IMR-90 (cell line): ENCODE results near the gene MXRA5. TPM values are rescaled to one million over a fixed set of nuclear protein-coding genes. Genes with fewer than 3 reads are reported as not detected.
A peak's percentile ranks its signal among the peaks of the same experiment; 100 is the strongest.

Experiments used
- ATAC-seq: fragments of 200-7000 bp; cut with Tn5 transposase; 2 replicates; pipeline ENCODE4 v1.9.1; 2020; ENCODE audit warnings: low read depth, mild to moderate bottlenecking, moderate library complexity
- BruUV-seq: library from RNA; stranded (reverse); fragments of 400-500 nt; replicated peaks from 2 replicates; lab custom pipeline; 2021; lab: Mats Ljungman, UMichigan
- CTCF ChIA-PET: fragments of 300-600 bp; formaldehyde crosslinking; extraction: SDS; loops from one replicate; lab custom pipeline; 2021; ENCODE audit warnings: antibody characterized with exemption; lab: Yijun Ruan, JAX
- POLR2A ChIA-PET: fragments of 300-600 bp; sonication (Branson Sonifier 250); formaldehyde crosslinking; loops from one replicate; lab custom pipeline; 2022; ENCODE audit warnings: antibody characterized with exemption; ENCODE audit not compliant: unreplicated experiment; lab: Charles Lee
- DNase-seq: peaks from one replicate; pipeline ENCODE4 v3.0.0; 2013
- H2AFZ ChIP-seq: replicated peaks from 2 replicates; pipeline ENCODE3; 2013; ENCODE audit warnings: low read length, mild to moderate bottlenecking; ENCODE audit not compliant: poor library complexity
- H2AK5ac ChIP-seq: 2 replicates; pipeline ENCODE4 v1.6.1; 2013; ENCODE audit warnings: low read depth, low read length, inconsistent platforms
- H2AK9ac ChIP-seq: replicated peaks from 2 replicates; pipeline ENCODE3; 2013; ENCODE audit warnings: mild to moderate bottlenecking, low read depth, low read length, moderate library complexity; ENCODE audit not compliant: poor library complexity
- H2BK120ac ChIP-seq: 2 replicates; pipeline ENCODE4 v1.6.1; 2013; ENCODE audit warnings: low read depth, low read length, inconsistent platforms
- H2BK15ac ChIP-seq: 3 replicates; pipeline ENCODE4 v1.6.1; 2013; ENCODE audit warnings: low read depth, low read length, inconsistent platforms
- H2BK20ac ChIP-seq: 2 replicates; pipeline ENCODE4 v1.6.1; 2013; ENCODE audit warnings: low read depth, mild to moderate bottlenecking, inconsistent platforms, low read length, moderate library complexity
- H2BK5ac ChIP-seq: 2 replicates; pipeline ENCODE4 v1.6.1; 2013; ENCODE audit warnings: mild to moderate bottlenecking, low read depth, low read length, inconsistent platforms; ENCODE audit not compliant: poor library complexity, severe bottlenecking
- H3K14ac ChIP-seq: replicated peaks from 2 replicates; pipeline ENCODE4 v1.6.1; 2013; ENCODE audit warnings: low read depth, low read length, inconsistent platforms
- H3K18ac ChIP-seq: 2 replicates; pipeline ENCODE4 v1.6.1; 2013; ENCODE audit warnings: low read depth, low read length, control low read depth
- H3K23ac ChIP-seq: 2 replicates; pipeline ENCODE4 v1.6.1; 2013; ENCODE audit warnings: low read depth, low read length, inconsistent platforms
- H3K27ac ChIP-seq: 2 replicates; pipeline ENCODE4 v1.5.1; 2013; ENCODE audit warnings: mild to moderate bottlenecking, control low read depth, low read length; ENCODE audit not compliant: insufficient read depth
- H3K27me3 ChIP-seq: 2 replicates; pipeline ENCODE4 v1.6.1; 2013; ENCODE audit warnings: low read length; ENCODE audit not compliant: control insufficient read depth, insufficient read depth
- H3K36me3 ChIP-seq: 2 replicates; pipeline ENCODE4 v1.6.1; 2013; ENCODE audit warnings: low read length, mixed read lengths; ENCODE audit not compliant: control insufficient read depth, insufficient read depth
- H3K4ac ChIP-seq: 2 replicates; pipeline ENCODE4 v1.6.1; 2013; ENCODE audit warnings: low read depth, low read length, inconsistent platforms
- H3K4me1 ChIP-seq: 2 replicates; pipeline ENCODE4 v1.6.1; 2013; ENCODE audit warnings: low read length, mixed read lengths; ENCODE audit not compliant: control insufficient read depth, insufficient read depth
- H3K4me2 ChIP-seq: 2 replicates; pipeline ENCODE4 v1.6.1; 2013; ENCODE audit warnings: low read depth, mild to moderate bottlenecking, control low read depth, low read length, moderate library complexity
- H3K4me3 ChIP-seq: 2 replicates; pipeline ENCODE4 v1.5.1; 2013; ENCODE audit warnings: low read depth, mild to moderate bottlenecking, control low read depth, low read length, moderate library complexity; ENCODE audit not compliant: insufficient read depth
- H3K56ac ChIP-seq: 2 replicates; pipeline ENCODE4 v1.6.1; 2013; ENCODE audit warnings: low read length, inconsistent platforms; ENCODE audit not compliant: insufficient read depth; ENCODE audit errors: extremely low read depth
- H3K79me1 ChIP-seq, 2 experiments: 2 replicates each; pipeline ENCODE4 v1.6.1; 2013; ENCODE audit warnings: low read length in 2 of 2, inconsistent platforms in 1 of 2, low read depth in 1 of 2
- H3K9ac ChIP-seq: 2 replicates; pipeline ENCODE4 v1.6.1; 2013; ENCODE audit warnings: low read depth, low read length, control low read depth
- H3K9me1 ChIP-seq: 2 replicates; pipeline ENCODE4 v1.6.1; 2013; ENCODE audit warnings: low read length, inconsistent platforms; ENCODE audit not compliant: insufficient read depth
- H3K9me3 ChIP-seq: 2 replicates; pipeline ENCODE4 v1.6.1; 2013; ENCODE audit warnings: low read length; ENCODE audit not compliant: control insufficient read depth, insufficient read depth
- H4K20me1 ChIP-seq: 2 replicates; pipeline ENCODE4 v1.6.1; 2013; ENCODE audit warnings: low read length, inconsistent platforms; ENCODE audit not compliant: insufficient read depth
- H4K5ac ChIP-seq: 2 replicates; pipeline ENCODE4 v1.6.1; 2013; ENCODE audit warnings: mild to moderate bottlenecking, low read depth, low read length, control low read depth
- H4K8ac ChIP-seq, 2 experiments: 2 replicates each; pipeline ENCODE4 v1.6.1; 2013; ENCODE audit warnings: low read depth in 2 of 2, low read length in 2 of 2, control low read depth in 1 of 2, inconsistent platforms in 1 of 2
- H4K91ac ChIP-seq: 2 replicates; pipeline ENCODE4 v1.6.1; 2013; ENCODE audit warnings: low read depth, low read length, inconsistent platforms; ENCODE audit not compliant: insufficient read depth
- CHD1 ChIP-seq: IDR thresholded peaks from 2 replicates; pipeline ENCODE4 v1.6.1; 2012; ENCODE audit warnings: low read depth, low read length, improper control_type of control experiment
- FOS ChIP-seq: fragments of 150-350 bp; IDR thresholded peaks from 2 replicates; pipeline ENCODE4 v1.6.1; 2016; ENCODE audit warnings: low read depth, low read length
- WGBS, 2 experiments: methylation state at CpG; one replicate each; pipeline versions ENCODE4 v1.1.5 to v1.1.7; 2013; ENCODE audit warnings: missing lambda C conversion rate in 2 of 2; ENCODE audit not compliant: insufficient read length in 1 of 2; ENCODE audit errors: extremely low coverage in 2 of 2; 5-methylcytosine and 5-hydroxymethylcytosine counted together
- dilution Hi-C: fragments of 300-500 bp; cut with HindIII; formaldehyde crosslinking; loops from one replicate; pipeline ENCODE4 v1.14.3; 2018; ENCODE audit warnings: low sequenced_read_pairs; ENCODE audit not compliant: unreplicated experiment
- in situ Hi-C: fragments of 300-500 bp; cut with MboI; formaldehyde crosslinking; loops from 3 replicates; pipeline ENCODE4 v1.14.3; 2019; ENCODE audit warnings: low sequenced_read_pairs, inconsistent platforms, mixed read lengths
- intact Hi-C: fragments of 100-400 bp; cut with micrococcal nuclease; formaldehyde crosslinking; loops from 2 replicates; pipeline ENCODE4 v1.10.0; 2022
- polyA plus RNA-seq, 3 experiments: library from polyadenylated mRNA; depleted of rRNA; stranded (reverse); fragments of >200 nt; gene quantifications; 2 replicates each; pipeline ENCODE4 v1.2.3, GENCODE V29; 2012; ENCODE audit warnings: low replicate concordance in 1 of 3
- total RNA-seq: library from RNA; depleted of rRNA; stranded (reverse); fragments of >200 nt; gene quantifications from 2 replicates; pipeline ENCODE4 v1.2.3, GENCODE V29; 2012
- TF ChIP-seq, protein P1 (sequence below): fragments of 150-350 bp; IDR thresholded peaks from 2 replicates; pipeline ENCODE4 v1.6.1; 2016; ENCODE audit warnings: low read depth, mild to moderate bottlenecking, low read length, moderate library complexity, borderline replicate concordance

Gene MXRA5
- total and polyA plus RNA-seq, 2 of the 4 experiments (the other 2 are of a cell fraction): 1.1 to 1.2 TPM

DNA sequence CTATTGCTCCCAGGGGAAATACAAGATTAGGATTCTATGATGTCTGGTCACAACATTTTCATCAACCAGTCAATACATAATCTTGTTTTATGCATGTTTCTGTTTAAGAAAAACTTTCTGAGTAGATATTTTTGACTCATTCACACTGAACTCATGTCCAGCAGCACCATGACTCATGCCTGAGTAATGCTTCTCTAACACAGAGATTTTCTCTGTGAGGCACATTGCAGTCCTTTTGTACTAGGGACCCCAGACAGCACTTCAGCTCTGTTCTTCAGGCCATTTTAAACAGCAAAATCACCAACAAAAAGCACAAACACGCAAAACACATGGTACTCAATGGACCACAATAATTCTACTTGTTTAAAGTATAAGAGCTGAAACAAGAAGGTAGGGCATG lies 83.6 kb downstream of the MXRA5 start:
- dilution Hi-C loops (no loop called here), in situ Hi-C loops (no loop called here), intact Hi-C loops (no loop called here)
- H4K8ac ChIP-seq: peak overlapping the region in 1 of 2 experiments; percentile 82; a peak in 2 of 4 replicates
- no peak overlapping the region for H3K9ac ChIP-seq
- no peak overlapping the region for H3K14ac ChIP-seq
- H4K5ac ChIP-seq: peak overlapping the region; percentile 77; the same call in 1 of the 2 replicates
- no peaks in the 10 kb centered on the region for H3K27me3 ChIP-seq
- H3K36me3 ChIP-seq: no peaks in the 10 kb centered on the region
- peak overlapping the region; percentile 46; the same call in 1 of the 2 replicates for H3K56ac ChIP-seq
- H4K20me1 ChIP-seq: no peaks in the 10 kb centered on the region
- H2BK20ac ChIP-seq: peak overlapping the region; percentile 66
- H2BK15ac ChIP-seq: peak overlapping the region; percentile 6; the same call in 1 of the 3 replicates
- TF ChIP-seq, protein P1, sequence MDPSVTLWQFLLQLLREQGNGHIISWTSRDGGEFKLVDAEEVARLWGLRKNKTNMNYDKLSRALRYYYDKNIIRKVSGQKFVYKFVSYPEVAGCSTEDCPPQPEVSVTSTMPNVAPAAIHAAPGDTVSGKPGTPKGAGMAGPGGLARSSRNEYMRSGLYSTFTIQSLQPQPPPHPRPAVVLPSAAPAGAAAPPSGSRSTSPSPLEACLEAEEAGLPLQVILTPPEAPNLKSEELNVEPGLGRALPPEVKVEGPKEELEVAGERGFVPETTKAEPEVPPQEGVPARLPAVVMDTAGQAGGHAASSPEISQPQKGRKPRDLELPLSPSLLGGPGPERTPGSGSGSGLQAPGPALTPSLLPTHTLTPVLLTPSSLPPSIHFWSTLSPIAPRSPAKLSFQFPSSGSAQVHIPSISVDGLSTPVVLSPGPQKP: no peak
- TF ChIP-seq FOS (peak; percentile 72), CHD1 (no peak)
- peak overlapping the region; percentile 7; the same call in 1 of the 2 replicates for H3K4ac ChIP-seq
- no peak overlapping the region for H2AK9ac ChIP-seq
- H3K9me3 ChIP-seq: no peaks in the 10 kb centered on the region; the same call in 1 of the 2 replicates
- no CpG with 5 or more reads among the region's 1 CpG for WGBS, 2 experiments
- DNase-seq (peak; percentile 90), ATAC-seq (peak; percentile 91)
- no TSS peak for BruUV-seq
- H3K18ac ChIP-seq: peak overlapping the region; percentile 86; the same call in 1 of the 2 replicates
- H3K4me1 ChIP-seq: no peaks in the 10 kb centered on the region; the same call in 1 of the 2 replicates
- no peaks in the 10 kb centered on the region for H3K79me1 ChIP-seq
- H3K4me3 ChIP-seq: no peak overlapping the region
- peak overlapping the region; percentile 73 for H2BK120ac ChIP-seq
- ChIA-PET POLR2A (no interaction called here), CTCF (interaction anchor here (0.9 kb wide), 1 partner anchor 286 kb away, joined by 4 read pairs; no protein-coding TSS in a partner anchor)
- no peak overlapping the region for H2AFZ ChIP-seq
- peak overlapping the region; percentile 97 for H2BK5ac ChIP-seq
- H3K27ac ChIP-seq: peak overlapping the region; percentile 59
- H4K91ac ChIP-seq: peak overlapping the region; percentile 56
- H3K23ac ChIP-seq: 0 out of 2 replicates have a peak overlapping the region, but pooled peaks have one; percentile 21
- no peak overlapping the region for H2AK5ac ChIP-seq
- peak overlapping the region; percentile 66; the same call in 1 of the 2 replicates for H3K4me2 ChIP-seq
- no peaks in the 10 kb centered on the region for H3K9me1 ChIP-seq
